Measurements from ENCODE around the gene PDE4DIP. TPM values are rescaled to one million over a fixed set of nuclear protein-coding genes. Genes with fewer than 3 reads are reported as not detected.
"Not testable (repeated sequence)": the region's sequence is repeated elsewhere in the genome, so short reads cannot be mapped to it uniquely, and the experiment has no call there.

PDE4DIP gene
- polyA plus RNA-seq, 4 donors, result 83.7 to 161 (median 109) TPM

GRCh38 chr1:148868924-148869633 lies 24.9 kb downstream of the PDE4DIP start:
- DNase-seq (ENCODE audit: low read depth in 4 of 4, low spot score in 2 of 4), result not testable (repeated sequence)

DNA sequence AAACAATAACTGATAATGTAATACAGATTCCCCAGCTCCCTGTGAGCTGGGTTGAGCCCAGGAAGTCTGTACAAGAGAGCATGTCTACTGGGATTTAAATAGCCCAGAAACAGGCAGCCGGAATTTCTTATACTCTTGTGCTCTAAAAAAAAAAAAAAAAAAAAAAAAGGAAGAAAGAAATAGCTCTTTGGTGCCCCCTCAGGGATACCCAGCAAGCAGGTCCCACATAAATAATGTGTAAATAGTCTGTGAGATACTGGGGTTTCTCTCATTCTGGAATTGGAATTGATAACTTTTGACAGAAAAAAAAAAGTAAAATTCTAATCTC lies 25.4 kb downstream of the PDE4DIP start:
- DNase-seq (ENCODE audit: low read depth in 4 of 4, low spot score in 2 of 4), result not testable (repeated sequence)

DNA sequence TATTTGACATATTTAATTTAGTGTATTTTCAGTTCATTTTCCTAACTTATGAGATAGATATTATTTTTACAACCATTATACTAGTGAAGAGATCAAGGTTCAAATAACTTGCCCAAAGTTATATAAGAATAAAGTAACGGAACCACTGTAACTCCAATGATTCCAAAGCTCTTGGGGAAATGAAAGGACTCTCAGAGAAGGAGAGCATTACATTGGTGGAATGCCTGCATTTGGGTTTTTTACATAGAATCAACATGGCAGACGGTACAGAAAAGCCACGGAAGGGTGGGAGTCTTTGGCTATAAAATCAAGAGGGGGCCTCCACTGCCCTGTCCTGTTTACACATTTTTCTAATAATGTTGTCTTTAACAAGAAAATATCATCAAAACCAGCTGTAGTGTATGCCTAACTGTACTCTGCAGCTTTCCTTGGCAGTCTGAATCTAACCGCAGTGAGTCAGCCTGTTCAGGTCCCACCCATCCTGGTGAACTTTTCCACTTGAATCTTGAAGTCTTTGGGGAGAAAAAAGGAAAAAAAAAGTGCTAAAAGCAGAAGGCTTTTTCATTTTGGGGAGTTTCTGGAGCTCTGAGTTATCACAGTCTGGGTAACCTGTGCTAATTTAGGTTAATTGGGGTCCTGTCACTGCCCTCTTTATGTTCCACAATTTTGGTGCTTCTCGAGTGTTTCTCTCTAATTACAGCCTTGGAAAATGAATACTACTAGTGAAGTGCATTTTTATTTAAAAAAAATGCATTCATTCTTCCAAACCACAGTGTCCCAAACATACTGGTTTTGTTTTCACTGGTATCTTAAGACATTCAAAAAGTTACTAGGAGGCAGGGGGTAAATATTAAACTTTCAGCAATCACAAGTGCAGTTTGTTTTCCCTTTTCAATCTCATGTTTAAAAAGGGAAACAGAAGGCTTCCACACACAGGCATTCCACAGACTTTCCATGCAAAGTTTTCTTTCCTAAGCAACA lies 30.5 kb downstream of the PDE4DIP start:
- not testable (repeated sequence) for DNase-seq (ENCODE audit: low read depth in 4 of 4, low spot score in 2 of 4)

GRCh38 chr1:148879812-148880416 lies 35.7 kb downstream of the PDE4DIP start:
- DNase-seq (ENCODE audit: low read depth in 4 of 4, low spot score in 2 of 4), result not testable (repeated sequence)

DNA sequence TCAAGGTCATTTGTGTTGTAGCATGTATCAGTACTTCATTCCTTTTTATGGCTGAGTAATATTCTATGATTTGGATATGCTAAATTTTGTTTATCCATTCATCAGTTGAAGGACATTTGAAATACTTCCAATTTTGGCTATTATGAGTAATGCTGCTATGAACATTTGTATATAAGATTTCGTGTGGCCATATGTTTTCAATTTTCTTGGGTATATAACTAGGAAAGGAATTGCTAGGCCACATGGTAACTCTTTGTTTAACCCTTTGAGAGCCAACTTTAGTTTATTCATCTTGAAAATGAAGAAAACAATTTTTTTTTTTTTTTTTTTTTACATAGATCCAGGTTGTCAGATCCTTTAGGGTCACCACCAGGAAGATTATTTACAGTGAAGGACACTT lies 37.0 kb downstream of the PDE4DIP start:
- not testable (repeated sequence) for DNase-seq (ENCODE audit: low read depth in 4 of 4, low spot score in 2 of 4)

DNA sequence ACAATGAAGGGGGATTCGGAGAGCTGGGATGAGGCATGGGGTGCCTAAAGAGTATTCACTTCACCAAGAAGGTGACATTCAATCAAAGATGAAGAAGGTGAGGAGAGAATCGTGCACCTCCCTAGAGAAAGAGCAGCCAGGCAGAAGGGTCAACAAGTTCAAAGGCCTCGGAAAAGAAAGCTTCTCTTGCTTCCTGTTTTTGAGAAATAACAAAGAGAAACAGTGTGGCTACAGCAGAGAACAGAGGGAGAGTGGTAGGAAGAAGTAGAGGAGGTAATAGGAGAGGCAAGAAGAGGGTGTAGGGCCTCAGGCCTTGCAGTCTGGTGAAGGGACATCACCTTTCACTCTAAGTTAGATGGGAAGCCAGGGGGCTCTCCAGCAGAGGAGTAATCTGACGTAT lies 41.0 kb downstream of the PDE4DIP start:
- DNase-seq (ENCODE audit: low read depth in 4 of 4, low spot score in 2 of 4), result not testable (repeated sequence)

DNA sequence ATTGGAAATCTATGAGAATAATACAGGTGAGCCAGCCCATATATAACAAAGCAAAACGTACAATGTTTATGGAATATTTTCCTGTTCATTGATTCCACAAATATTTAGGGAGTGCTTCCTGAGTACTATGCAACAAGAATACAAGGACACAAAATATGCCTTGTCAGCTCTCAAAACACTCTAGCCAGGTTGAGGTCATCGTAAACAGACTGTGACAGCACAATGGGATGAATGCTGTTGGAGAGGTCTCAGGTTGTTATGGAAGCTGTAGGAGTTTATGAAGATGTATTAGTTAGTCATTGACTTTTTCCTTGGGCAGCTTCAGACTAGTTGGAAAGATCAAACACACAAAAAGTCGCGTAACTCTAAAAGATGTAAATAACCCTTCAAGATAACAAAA lies 42.1 kb downstream of the PDE4DIP start:
- DNase-seq (ENCODE audit: low read depth in 4 of 4, low spot score in 2 of 4), result not testable (repeated sequence)

DNA sequence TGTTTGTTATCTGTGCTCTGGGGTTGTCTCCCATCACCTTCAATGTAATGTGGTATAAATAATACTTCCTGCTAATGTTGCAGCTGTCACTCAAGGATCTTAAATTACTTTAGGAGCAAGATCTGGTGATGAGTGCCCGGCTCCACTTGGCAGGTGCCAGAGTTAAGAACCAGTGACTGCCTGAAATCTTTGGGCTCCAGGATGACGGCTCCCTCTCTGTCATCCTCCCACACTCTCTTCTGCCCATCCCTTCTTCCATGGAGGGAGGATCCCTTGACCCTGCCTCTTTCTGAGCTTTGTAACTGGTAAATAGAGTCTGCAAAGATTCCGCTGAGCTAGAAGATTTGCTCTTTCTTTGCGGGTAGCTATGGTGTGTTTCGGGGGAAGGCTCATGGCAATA lies 44.4 kb downstream of the PDE4DIP start:
- not testable (repeated sequence) for DNase-seq (ENCODE audit: low read depth in 4 of 4, low spot score in 2 of 4)

GRCh38 chr1:148889267-148890074 lies 45.2 kb downstream of the PDE4DIP start:
- not testable (repeated sequence) for DNase-seq (ENCODE audit: low read depth in 4 of 4, low spot score in 2 of 4)

DNA sequence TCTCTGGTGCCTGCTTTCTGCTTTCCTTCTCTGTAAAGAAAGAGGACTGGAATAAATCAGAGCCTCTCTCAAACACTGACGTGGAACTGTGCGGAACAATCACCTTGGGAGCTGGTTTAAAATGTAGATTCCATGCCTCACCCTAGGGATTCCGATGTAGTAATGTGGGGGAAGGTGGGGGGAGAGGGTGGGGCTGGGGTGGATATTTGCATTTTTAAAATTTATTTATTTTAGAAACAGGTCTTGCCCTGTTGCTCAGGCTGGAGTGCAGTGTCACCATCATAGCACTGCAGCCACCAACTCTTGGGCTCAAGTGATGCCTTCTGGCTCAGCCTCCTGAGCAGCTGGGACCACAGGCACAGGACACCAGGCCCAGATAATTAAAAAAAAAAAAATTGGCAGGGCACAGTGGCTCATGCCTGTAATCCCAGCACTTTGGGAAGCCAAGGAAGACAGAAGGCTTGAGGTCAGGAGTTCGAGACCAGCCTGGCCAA lies 45.9 kb downstream of the PDE4DIP start:
- DNase-seq (ENCODE audit: low read depth in 4 of 4, low spot score in 2 of 4), result not testable (repeated sequence)

DNA sequence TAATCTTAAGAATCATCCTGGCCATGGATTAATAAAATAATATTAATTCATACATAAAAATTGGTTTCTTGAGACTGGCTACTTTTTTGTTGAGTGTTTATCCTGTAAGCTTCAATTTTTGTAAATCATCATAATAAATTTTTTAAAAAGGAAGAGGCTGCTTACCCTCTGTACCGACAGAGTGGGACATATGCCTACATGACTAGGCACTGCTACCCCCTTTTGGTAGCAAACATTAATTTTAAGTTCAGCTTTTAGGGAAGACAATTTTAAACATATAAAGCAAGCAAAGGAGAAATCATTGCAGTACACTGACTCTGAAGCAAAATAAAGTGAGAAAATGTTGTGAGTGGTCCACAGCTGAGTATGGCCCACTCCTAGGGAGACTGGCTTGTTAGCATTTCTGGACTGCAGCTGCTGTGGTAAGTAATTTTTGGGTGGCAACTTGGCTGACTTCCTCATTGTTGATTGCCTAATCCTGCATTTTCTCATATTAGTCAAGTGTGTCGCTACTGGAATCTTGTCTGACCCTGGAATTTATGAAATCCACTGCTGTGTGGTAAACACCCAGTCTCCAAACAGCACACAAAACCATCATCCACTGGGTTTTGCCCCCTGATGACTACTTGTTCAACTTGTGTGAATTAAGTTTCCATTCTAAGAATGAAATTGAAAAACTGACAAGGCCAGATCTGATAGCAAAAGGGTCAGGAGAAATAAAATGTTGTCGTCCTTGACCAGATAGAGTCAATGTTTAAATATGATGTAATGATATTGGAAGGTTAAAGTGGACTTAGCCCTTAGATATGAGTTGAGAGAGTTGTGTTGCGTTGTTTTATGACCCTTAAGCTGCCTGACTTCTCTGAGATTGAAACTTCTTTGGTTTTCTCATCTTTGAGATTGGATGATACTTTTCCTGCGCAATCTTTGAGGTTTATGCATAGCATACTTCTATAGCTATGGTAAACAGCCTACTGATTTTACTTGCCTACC lies 50.4 kb downstream of the PDE4DIP start:
- not testable (repeated sequence) for DNase-seq (ENCODE audit: low read depth in 4 of 4, low spot score in 2 of 4)

DNA sequence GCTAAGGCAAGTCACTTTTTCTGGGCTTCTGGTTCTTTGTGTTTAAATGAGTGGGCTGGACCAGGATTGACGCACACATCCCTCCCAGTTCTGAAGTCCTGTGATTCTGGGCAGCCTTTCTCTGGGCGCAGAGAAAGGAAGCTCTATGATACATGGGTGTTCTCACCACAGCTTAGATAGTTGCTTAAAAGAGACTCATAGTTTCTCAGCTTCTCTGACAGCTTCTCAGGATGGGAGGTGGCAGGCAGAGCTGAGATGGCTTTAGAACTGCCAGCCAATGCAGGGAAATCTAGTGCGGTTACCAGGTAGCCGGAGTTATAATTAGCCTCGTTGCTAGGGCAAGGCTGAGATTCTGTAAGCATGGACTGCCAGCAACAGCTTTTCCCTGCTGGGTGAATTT lies 55.8 kb downstream of the PDE4DIP start:
- not testable (repeated sequence) for DNase-seq (ENCODE audit: low read depth in 4 of 4, low spot score in 2 of 4)

DNA sequence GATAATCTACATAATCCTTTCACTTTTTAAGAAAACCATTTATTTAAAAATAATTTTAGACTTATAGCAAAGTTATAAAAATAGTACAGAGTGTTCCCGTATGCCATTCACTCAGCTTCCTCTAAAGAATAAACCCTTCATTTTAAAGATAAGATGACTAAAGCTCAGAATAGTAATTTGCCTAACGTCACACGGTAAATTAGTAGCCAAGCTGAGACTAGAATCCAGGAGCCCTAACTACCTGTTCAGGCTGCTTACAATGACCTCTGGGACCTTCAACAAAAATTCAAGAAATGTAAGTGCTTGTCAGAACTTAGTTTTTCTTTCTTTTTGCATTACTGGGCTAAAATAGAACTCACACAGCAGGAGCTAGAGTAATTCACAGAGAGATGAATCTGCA lies 56.5 kb downstream of the PDE4DIP start:
- not testable (repeated sequence) for DNase-seq (ENCODE audit: low read depth in 4 of 4, low spot score in 2 of 4)

DNA sequence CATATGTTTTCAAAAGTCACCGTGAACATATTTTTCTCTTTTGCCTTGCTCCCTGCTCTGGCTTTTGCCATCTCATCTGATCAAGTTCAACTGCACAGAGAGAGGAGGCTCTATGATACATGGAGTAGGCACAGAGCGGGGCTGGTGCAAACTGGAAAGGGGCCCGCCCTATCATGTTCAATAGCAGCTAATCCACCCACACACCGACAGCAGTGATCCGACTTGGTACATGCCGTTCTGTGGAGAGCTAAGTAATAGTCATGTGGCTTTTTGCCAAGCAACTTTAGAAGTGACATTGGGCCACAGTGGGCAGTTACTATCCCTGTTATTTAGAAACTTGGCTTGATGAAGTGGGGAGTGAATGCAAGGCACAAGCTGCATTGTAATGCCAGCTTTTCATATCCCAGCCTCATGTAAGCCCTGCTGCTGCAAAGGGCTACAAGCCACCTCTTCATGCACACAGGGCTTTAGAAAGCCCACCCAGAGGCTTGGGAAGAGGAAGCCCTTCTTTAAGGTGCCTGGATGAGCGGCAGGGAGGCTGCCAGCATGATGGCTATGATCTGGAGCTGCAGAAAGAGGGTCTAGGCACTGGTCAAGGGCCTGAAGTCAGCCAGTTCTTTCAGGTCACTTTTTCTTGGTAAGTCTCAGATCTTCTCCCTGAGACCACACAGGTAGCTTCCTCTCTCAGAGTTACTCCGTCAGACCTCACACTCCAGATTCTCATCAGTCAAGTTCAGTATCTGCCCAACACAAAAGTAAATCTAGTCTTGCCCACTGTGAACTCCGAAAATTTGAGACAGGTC lies 57.1 kb downstream of the PDE4DIP start:
- not testable (repeated sequence) for DNase-seq (ENCODE audit: low read depth in 4 of 4, low spot score in 2 of 4)

GRCh38 chr1:148901953-148902341 lies 57.7 kb downstream of the PDE4DIP start:
- DNase-seq (ENCODE audit: low read depth in 4 of 4, low spot score in 2 of 4), result not testable (repeated sequence)

GRCh38 chr1:148909219-148909826 lies 65.1 kb downstream of the PDE4DIP start:
- not testable (repeated sequence) for DNase-seq (ENCODE audit: low read depth in 4 of 4, low spot score in 2 of 4)

GRCh38 chr1:148911303-148911928 lies 67.2 kb downstream of the PDE4DIP start:
- DNase-seq (ENCODE audit: low read depth in 4 of 4, low spot score in 2 of 4), result not testable (repeated sequence)

All from left renal cortex interstitium (tissue), 4 donors.